GM12875 (cell line): ENCODE measurements around the gene DNAJC18.

Experiments used
- H3K4me3 ChIP-seq: one replicate; pipeline ENCODE4 v1.5.1; 2011; ENCODE audit warnings: low read depth, low read length, control low read depth
- TF ChIP-seq, protein P1 (sequence below): IDR thresholded peaks from 2 replicates; pipeline ENCODE4 v1.5.1; 2011; ENCODE audit warnings: low read depth, mild to moderate bottlenecking, control low read depth, inconsistent platforms, low read length, moderate library complexity, borderline replicate concordance; ENCODE audit not compliant: insufficient read depth

Gene DNAJC18

GRCh38 chr5:139377226-139377625 is 62.1 kb downstream of the DNAJC18 start:
- TF ChIP-seq, protein P1, sequence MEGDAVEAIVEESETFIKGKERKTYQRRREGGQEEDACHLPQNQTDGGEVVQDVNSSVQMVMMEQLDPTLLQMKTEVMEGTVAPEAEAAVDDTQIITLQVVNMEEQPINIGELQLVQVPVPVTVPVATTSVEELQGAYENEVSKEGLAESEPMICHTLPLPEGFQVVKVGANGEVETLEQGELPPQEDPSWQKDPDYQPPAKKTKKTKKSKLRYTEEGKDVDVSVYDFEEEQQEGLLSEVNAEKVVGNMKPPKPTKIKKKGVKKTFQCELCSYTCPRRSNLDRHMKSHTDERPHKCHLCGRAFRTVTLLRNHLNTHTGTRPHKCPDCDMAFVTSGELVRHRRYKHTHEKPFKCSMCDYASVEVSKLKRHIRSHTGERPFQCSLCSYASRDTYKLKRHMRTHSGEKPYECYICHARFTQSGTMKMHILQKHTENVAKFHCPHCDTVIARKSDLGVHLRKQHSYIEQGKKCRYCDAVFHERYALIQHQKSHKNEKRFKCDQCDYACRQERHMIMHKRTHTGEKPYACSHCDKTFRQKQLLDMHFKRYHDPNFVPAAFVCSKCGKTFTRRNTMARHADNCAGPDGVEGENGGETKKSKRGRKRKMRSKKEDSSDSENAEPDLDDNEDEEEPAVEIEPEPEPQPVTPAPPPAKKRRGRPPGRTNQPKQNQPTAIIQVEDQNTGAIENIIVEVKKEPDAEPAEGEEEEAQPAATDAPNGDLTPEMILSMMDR = no peak
- H3K4me3 ChIP-seq = no peak overlapping the region

DNA sequence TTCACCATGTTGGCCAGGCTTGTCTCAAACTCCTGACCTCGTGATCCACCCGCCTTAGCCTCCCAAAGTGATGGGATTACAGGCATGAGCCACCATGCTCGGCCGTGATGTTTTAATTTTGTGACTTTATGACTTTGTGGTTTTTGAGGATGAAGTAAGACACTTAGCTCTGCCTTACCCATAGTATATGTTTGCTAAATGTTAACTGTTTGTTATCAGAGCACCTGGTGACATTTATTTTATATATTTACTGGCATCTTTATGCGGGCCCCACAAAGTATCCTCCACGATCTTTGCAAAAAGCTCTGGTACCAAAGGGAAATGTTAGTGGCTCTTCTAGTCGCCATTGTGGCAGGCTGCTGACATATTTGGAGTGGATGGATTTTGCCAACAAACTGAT is 63.0 kb downstream of the DNAJC18 start:
- TF ChIP-seq, protein P1 = no peak
- H3K4me3 ChIP-seq = no peak overlapping the region

DNA sequence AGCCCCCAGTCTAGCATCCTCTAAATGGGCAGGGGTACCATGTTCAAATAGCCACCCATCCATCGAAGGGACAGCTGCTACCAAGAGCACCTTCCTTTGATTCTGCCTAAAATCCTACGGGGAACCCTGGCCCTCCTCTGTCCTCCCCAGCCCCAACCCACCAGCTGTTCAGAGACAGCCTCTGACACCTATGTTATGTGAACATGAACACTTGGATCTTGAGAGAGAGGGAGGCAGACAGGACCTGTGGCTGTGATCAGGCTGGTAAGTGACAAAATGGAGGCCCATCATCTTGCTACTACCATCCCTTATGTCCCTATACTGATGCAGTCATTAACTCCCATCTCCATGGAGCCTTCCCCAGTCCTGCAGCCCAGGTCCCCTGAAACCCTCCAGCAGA is 64.4 kb downstream of the DNAJC18 start:
- H3K4me3 ChIP-seq = no peak overlapping the region
- TF ChIP-seq, protein P1 = no peak

DNA sequence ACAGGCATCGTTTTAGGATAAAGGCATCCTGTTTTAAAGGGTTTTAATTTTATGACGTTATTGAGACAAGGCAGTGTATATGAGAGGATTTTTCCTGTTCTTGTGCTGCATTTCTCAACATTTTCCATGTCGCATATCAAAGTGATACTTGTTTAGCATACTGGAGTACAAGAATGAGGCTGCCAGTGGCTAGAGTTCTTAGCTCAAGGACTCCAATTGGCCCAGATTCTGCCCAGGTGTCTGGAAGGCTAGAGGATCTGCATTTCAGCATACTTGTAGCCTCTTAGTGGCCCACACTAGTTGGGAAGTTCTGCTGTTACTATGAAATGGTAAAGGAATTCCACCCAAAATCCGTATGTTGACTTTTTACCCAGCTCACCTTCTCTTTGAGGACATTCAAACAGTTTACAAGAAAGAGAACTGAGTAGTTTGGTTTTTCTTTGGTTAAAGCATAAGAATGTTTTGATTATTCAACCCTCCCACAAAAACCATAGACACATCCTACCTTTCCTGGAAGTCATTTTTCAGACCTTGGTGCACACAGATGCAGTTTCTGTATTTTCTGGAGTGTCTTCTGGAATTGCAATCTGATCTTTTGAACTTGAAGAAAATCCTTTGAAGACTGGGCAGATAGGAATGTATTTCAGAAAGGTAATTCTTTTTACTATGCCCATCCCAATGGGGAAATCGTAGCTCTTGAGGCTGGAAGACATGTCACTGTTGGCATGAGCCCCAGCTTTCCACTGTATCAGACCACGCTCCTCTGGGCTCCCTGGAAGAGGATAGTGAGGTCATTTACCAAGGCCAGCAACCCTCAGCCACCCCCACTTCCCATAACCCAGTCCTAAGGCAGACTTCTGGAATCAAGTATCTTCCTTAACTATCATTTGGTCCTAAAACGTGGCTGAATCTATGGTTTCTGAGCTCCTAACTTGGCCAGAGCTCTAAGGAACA is 67.6 kb downstream of the DNAJC18 start:
- TF ChIP-seq, protein P1 = no peak
- no peak overlapping the region for H3K4me3 ChIP-seq

- TF ChIP-seq, protein P1 = no peak
- H3K4me3 ChIP-seq = no peak overlapping the region
Measured at GRCh38 chr5:139369181-139369580, 70.1 kb downstream of the DNAJC18 start.

DNA sequence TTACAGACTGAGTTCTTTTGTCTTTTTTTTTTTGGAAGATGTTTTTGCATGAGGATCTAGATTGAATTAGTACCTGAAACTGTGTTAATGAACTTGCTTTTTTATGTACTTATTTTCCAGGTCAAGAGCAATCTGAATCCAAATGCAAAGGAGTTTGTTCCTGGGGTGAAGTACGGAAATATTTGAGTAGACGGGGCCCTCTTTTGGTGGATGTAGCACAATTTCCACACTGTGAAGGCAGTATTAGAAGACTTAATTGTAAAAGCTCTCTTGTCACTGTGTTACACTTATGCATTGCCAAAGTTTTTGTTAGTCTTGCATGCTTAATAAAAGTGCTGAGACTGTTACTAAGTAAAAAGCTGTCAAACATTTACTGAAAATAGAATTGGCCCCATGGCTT is 70.7 kb downstream of the DNAJC18 start:
- no peak overlapping the region for H3K4me3 ChIP-seq
- TF ChIP-seq, protein P1 = no peak

GRCh38 chr5:139364466-139364865 is 74.9 kb downstream of the DNAJC18 start:
- TF ChIP-seq, protein P1 = no peak
- no peak overlapping the region for H3K4me3 ChIP-seq
